Measurements from ENCODE around the gene C10orf53.
"Not testable (repeated sequence)": the region's sequence is repeated elsewhere in the genome, so short reads cannot be mapped to it uniquely, and the experiment has no call there.

The C10orf53 gene

GRCh38 chr10:49688920-49689319 is 9.5 kb downstream of the C10orf53 start:
- DNase-seq, result no peak

- DNase-seq, result no peak
Observed at GRCh38 chr10:49689882-49690510, 10.5 kb downstream of the C10orf53 start.

GRCh38 chr10:49690698-49691356 is 11.4 kb downstream of the C10orf53 start:
- DNase-seq, result no peak

GRCh38 chr10:49691588-49691987 is 12.1 kb downstream of the C10orf53 start:
- no peak for DNase-seq

GRCh38 chr10:49694466-49694865 is 15.0 kb downstream of the C10orf53 start:
- DNase-seq, result no peak

- no peak for DNase-seq
Observed at GRCh38 chr10:49696311-49696710, 16.9 kb downstream of the C10orf53 start.

- DNase-seq, result no peak
Observed at GRCh38 chr10:49698679-49699078, 19.2 kb downstream of the C10orf53 start.

GRCh38 chr10:49700211-49700610 is 20.8 kb downstream of the C10orf53 start:
- DNase-seq, result no peak

GRCh38 chr10:49700997-49701396 is 21.5 kb downstream of the C10orf53 start:
- DNase-seq, result no peak

- no peak for DNase-seq
Observed at GRCh38 chr10:49707585-49707984, 28.1 kb downstream of the C10orf53 start.

GRCh38 chr10:49709934-49710333 is 30.5 kb downstream of the C10orf53 start:
- no peak for DNase-seq

GRCh38 chr10:49710966-49711365 is 31.5 kb downstream of the C10orf53 start:
- DNase-seq, result no peak

GRCh38 chr10:49711481-49711880 is 32.0 kb downstream of the C10orf53 start:
- no peak for DNase-seq

GRCh38 chr10:49713266-49713665 is 33.8 kb downstream of the C10orf53 start:
- DNase-seq, result no peak

GRCh38 chr10:49715157-49715556 is 35.7 kb downstream of the C10orf53 start:
- not testable (repeated sequence) for DNase-seq

- no peak for DNase-seq
Observed at GRCh38 chr10:49726593-49726992, 47.1 kb downstream of the C10orf53 start.

- no peak for DNase-seq
Observed at GRCh38 chr10:49733866-49734265, 54.4 kb downstream of the C10orf53 start.

- DNase-seq, result no peak
Observed at GRCh38 chr10:49734676-49735075, 55.2 kb downstream of the C10orf53 start.

GRCh38 chr10:49735161-49735560 is 55.7 kb downstream of the C10orf53 start:
- DNase-seq, result no peak

- DNase-seq, result no peak
Observed at GRCh38 chr10:49735848-49736563, 56.6 kb downstream of the C10orf53 start.

GRCh38 chr10:49736564-49737113 is 57.2 kb downstream of the C10orf53 start:
- DNase-seq, result no peak

GRCh38 chr10:49737474-49738201 is 58.2 kb downstream of the C10orf53 start:
- no peak for DNase-seq
